Endothelial cell (in vitro differentiated cells): Measurements from ENCODE around the gene AKAP6. TPM values are rescaled to one million over a fixed set of nuclear protein-coding genes. Genes with fewer than 3 reads are reported as not detected.

Experiments used
- DNase-seq: peaks from one replicate; pipeline ENCODE4 v3.0.0; 2021; ENCODE audit warnings: low spot score
- H3K27ac Mint-ChIP-seq: one replicate; pipeline ENCODE4 v1.8.0; 2021; ENCODE audit warnings: mixed read lengths, inconsistent platforms; ENCODE audit not compliant: unreplicated experiment
- H3K27me3 Mint-ChIP-seq: one replicate; pipeline ENCODE4 v1.8.0; 2021; ENCODE audit warnings: mild to moderate bottlenecking, moderate library complexity, mixed read lengths, inconsistent platforms; ENCODE audit not compliant: unreplicated experiment
- H3K36me3 Mint-ChIP-seq: one replicate; pipeline ENCODE4 v1.8.0; 2021; ENCODE audit warnings: mild to moderate bottlenecking, low read depth, mixed read lengths, inconsistent platforms; ENCODE audit not compliant: unreplicated experiment
- H3K4me1 Mint-ChIP-seq: one replicate; pipeline ENCODE4 v1.8.0; 2021; ENCODE audit warnings: mild to moderate bottlenecking, mixed read lengths, inconsistent platforms; ENCODE audit not compliant: unreplicated experiment
- H3K4me3 Mint-ChIP-seq: one replicate; pipeline ENCODE4 v1.8.0; 2021; ENCODE audit warnings: mild to moderate bottlenecking, mixed read lengths, inconsistent platforms; ENCODE audit not compliant: unreplicated experiment
- H3K9me3 Mint-ChIP-seq: one replicate; pipeline ENCODE4 v1.8.0; 2021; ENCODE audit warnings: mixed read lengths, inconsistent platforms; ENCODE audit not compliant: unreplicated experiment
- CTCF ChIP-seq: fragments of 200-600 bp; sonication (generic); IDR thresholded peaks from one replicate; pipeline ENCODE4 v1.5.0; 2021; ENCODE audit warnings: antibody characterized with exemption; ENCODE audit not compliant: unreplicated experiment
- total RNA-seq: library from RNA; stranded (reverse); fragmentation: NEBNext Ultra II Directional; extraction: Animal tissue kit (Norgen Biotek cat#: 25700); gene quantifications from one replicate; pipeline ENCODE4 v1.2.1, GENCODE V29; 2021; ENCODE audit not compliant: unreplicated experiment

The AKAP6 gene
- total RNA-seq, 1 donor from 2014 or later = 4.4 TPM

GRCh38 chr14:32417956-32418552 is 89.0 kb downstream of the AKAP6 start:
- Mint-ChIP-seq H3K27me3 (no peaks in the 10 kb centered on the region), H3K27ac (no peak overlapping the region), H3K4me1 (no peaks in the 10 kb centered on the region), H3K9me3 (no peaks in the 10 kb centered on the region), H3K4me3 (no peak overlapping the region), H3K36me3 (no peaks in the 10 kb centered on the region)
- DNase-seq = no peak
- TF ChIP-seq CTCF = no peak

- H3K27me3 Mint-ChIP-seq = no peaks in the 10 kb centered on the region
- no peak for DNase-seq
- H3K4me3 Mint-ChIP-seq = no peak overlapping the region
- H3K9me3 Mint-ChIP-seq = no peaks in the 10 kb centered on the region
- H3K36me3 Mint-ChIP-seq = no peaks in the 10 kb centered on the region
- no peaks in the 10 kb centered on the region for H3K4me1 Mint-ChIP-seq
- TF ChIP-seq CTCF = no peak
- H3K27ac Mint-ChIP-seq = no peak overlapping the region
These were observed 90.3 kb downstream of the AKAP6 start for GRCh38 chr14:32419429-32419828.

GRCh38 chr14:32421781-32422180 is 92.7 kb downstream of the AKAP6 start:
- no peaks in the 10 kb centered on the region for H3K36me3 Mint-ChIP-seq
- H3K4me1 Mint-ChIP-seq = peaks cover 8% of the 10 kb centered on the region
- no peaks in the 10 kb centered on the region for H3K27me3 Mint-ChIP-seq
- H3K9me3 Mint-ChIP-seq = no peaks in the 10 kb centered on the region
- no peak overlapping the region for H3K4me3 Mint-ChIP-seq
- H3K27ac Mint-ChIP-seq = no peak overlapping the region
- no peak for TF ChIP-seq CTCF
- DNase-seq = no peak

- TF ChIP-seq CTCF = no peak
- peaks cover 12% of the 10 kb centered on the region for H3K4me1 Mint-ChIP-seq
- H3K27me3 Mint-ChIP-seq = no peaks in the 10 kb centered on the region
- no peaks in the 10 kb centered on the region for H3K9me3 Mint-ChIP-seq
- no peak for DNase-seq
- H3K36me3 Mint-ChIP-seq = no peaks in the 10 kb centered on the region
- H3K4me3 Mint-ChIP-seq = no peak overlapping the region
- H3K27ac Mint-ChIP-seq = no peak overlapping the region
These were observed 93.3 kb downstream of the AKAP6 start for GRCh38 chr14:32422440-32422839.

- Mint-ChIP-seq H3K27ac (peak overlapping the region; percentile 49), H3K9me3 (no peaks in the 10 kb centered on the region), H3K27me3 (no peaks in the 10 kb centered on the region)
These were observed 96.9 kb downstream of the AKAP6 start for GRCh38 chr14:32426028-32426427.

More at GRCh38 chr14:32426028-32426427, 96.9 kb downstream of the AKAP6 start:
- Mint-ChIP-seq H3K4me3 (no peak overlapping the region), H3K36me3 (no peaks in the 10 kb centered on the region), H3K4me1 (peaks cover 12% of the 10 kb centered on the region)
- DNase-seq = no peak
- no peak for TF ChIP-seq CTCF
